Aortic smooth muscle cell (primary cell): ENCODE data around the gene WDR4. TPM values are rescaled to one million over a fixed set of nuclear protein-coding genes. Genes with fewer than 3 reads are reported as not detected.

ENCODE experiments used
- total RNA-seq: library from RNA; depleted of rRNA; stranded (reverse); fragments of >200 nt; gene quantifications from 2 replicates; pipeline ENCODE4 v1.2.3, GENCODE V29; 2014

WDR4 gene, protein sequence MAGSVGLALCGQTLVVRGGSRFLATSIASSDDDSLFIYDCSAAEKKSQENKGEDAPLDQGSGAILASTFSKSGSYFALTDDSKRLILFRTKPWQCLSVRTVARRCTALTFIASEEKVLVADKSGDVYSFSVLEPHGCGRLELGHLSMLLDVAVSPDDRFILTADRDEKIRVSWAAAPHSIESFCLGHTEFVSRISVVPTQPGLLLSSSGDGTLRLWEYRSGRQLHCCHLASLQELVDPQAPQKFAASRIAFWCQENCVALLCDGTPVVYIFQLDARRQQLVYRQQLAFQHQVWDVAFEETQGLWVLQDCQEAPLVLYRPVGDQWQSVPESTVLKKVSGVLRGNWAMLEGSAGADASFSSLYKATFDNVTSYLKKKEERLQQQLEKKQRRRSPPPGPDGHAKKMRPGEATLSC
- 6.3 and 11.4 TPM in 2 replicates for total RNA-seq

DNA sequence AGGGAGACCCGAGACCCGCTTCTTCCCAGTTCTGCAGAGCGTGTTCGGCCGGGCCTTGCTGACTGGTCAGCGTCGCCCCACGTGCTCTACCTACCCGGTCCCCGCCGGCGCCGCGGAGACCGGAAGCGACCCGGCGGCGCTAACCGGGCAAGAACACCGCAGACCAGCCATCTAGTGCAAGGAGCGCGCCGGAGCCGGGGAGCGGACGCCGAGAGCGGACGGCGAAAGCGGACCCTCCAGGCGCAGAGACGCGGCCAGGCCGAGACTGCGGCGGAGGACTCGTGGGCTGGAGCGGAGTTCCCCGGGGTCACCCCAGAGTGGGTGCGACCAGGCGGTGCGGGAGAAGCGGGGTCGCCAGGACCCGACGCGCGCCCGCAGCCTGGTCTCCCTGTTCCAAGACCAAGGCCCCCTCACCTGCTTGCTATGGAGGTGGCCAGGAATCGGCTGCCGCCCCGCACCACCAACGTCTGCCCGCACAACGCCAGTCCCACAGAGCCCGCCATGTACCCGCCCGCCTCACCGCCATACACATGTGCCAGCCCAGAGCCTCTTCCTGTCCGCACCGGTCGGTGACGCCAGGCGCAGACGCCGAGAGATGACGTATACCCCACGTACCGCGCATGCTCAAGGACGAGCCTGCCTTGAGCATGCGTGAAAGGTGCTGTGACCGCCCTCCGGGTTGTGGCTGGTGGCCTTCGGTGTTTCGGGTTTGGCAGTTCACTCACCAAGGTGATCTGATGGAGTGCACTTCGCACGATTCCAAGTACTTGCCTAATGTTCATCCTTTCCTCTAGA lies at the start of gene WDR4:
WDR4 (minus strand) TSS at position 547 of the 795 bp plus-strand sequence; CDS start at position 503, 44 bp downstream.

DNA sequence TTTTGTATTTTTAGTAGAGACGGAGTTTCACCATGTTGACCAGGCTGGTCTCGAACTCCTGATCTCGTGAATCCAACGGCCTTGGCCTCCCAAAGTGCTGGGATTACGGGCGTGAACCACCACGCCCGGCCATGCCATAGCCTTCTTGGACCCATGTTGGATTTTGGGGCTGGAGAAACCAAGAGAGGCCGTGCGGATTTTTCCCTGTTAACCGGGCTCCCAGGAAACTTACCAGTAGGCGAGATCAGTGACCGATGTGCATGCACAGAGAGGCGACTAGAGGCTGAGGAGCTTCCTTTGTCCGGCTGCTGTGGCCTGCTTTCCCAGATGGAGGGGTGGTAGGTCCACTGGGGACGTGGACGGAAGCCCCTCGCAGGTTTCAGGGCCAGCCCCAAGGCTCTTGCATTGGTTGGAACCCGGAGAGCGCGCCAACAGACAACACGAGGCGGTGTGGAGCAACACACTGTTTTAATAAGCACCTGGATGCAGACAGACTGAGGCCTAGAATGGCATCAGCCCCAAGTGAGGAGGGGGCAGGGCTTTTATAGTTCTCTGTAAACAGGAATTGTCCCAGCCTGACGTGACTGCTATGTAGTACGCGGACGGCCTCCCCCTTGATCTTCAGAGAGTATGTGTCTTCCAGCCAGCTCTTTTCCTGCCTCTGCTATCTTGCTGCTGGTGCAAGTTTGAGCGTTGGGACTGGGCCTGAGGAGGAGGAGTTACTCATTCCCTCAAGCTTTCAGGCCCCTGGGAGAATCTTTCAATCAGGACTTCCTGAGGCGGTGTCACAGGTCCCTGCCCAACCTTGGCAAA lies 46.0 kb upstream of the WDR4 start, which contains the start of gene ERVH48-1:
ERVH48-1 (minus strand) TSS at position 517 of the 813 bp plus-strand sequence. CDS start 6,624 bp downstream, outside the sequence.

DNA sequence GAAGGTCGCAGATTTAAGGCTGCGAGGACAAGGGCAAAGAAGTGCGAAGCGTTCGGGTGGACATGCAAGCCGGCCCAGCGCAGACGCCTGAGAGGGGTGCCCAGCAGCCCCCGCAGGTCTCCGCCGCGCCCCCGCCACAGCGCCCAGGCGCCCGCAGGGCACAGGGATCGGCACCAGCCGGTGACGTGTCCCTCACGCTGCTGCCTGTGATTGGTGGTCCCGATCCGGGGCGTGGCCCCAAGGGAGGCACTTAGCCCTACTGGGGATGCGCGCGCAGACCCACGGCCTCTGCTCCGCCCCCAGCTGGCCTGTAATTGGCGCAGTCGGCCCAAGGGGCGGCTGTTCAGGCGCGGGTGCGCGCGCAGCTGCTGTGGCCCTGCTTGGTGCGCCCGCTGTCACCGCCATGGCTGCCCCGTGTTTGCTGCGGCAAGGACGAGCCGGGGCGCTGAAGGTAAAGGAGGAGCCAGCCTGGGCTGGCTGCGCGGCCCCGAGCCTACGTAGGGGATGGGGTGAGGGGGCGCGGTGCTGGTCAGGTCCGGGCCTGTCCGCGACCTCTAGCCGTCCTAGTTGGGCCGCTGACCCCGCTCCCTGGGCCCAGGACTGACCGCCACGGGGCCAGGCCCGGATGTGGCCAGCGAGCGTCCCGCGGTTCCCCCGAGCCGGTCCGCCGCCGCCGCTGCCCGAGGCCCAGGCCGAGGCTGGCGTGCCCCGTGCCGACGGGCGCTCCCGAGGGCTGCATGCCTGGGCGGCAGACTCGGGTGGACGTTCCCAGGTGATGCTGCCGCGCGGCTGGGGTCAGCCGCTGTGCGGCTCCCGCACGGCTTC lies 13.8 kb upstream of the WDR4 start, which contains the start of gene NDUFV3:
NDUFV3 (plus strand) TSS at position 379 of the 825 bp plus-strand sequence; CDS start at position 404, 25 bp downstream.

Other genes starting within 250 kb of the WDR4 start
- 0.44 and 1.2 TPM in 2 replicates for gene PDE9A, start 225.9 kb downstream of the WDR4 start, total RNA-seq
- 47.4 and 55.0 TPM in 2 replicates for gene NDUFV3, start 13.8 kb upstream of the WDR4 start, total RNA-seq
- not detected in 2 replicates for gene ERVH48-1, start 46.1 kb upstream of the WDR4 start, total RNA-seq
- 7.1 and 9.3 TPM in 2 replicates for gene PKNOX1, start 95.0 kb upstream of the WDR4 start, total RNA-seq
- gene CBS, start 196.3 kb upstream of the WDR4 start, total RNA-seq, result 8.7 and 9.8 TPM in 2 replicates
- 15.2 and 21.5 TPM in 2 replicates for gene U2AF1, start 228.0 kb upstream of the WDR4 start, total RNA-seq